Stimulated activated naive B cell treated with anti-CD40 and anti-IgM and Interleukin-4, amounts not matched to agents 10 μg/mL and 1 μg/mL and 100 μg/mL, for 72 hours (primary cell): Measurements from ENCODE around the gene ASXL1.
"Not testable (repeated sequence)": the region's sequence is repeated elsewhere in the genome, so short reads cannot be mapped to it uniquely, and the experiment has no call there.

Source experiments
- ATAC-seq, 2 donors: fragments of 150-1000 bp; cut with Tn5 transposase; replicated peaks; 2 replicates each; pipeline ENCODE4 v1.10.0; 2021; ENCODE audit warnings: moderate library complexity in 1 of 2
- DNase-seq: peaks from one replicate; pipeline ENCODE4 v3.0.0; 2021
- H3K27ac Mint-ChIP-seq: one replicate; pipeline ENCODE4 v1.8.0; 2022; ENCODE audit warnings: mild to moderate bottlenecking, mixed read lengths
- H3K27me3 Mint-ChIP-seq, 2 donors: one replicate each; pipeline ENCODE4 v1.8.0; 2022; ENCODE audit warnings: mixed read lengths in 2 of 2
- H3K36me3 Mint-ChIP-seq, 2 donors: one replicate each; pipeline ENCODE4 v1.8.0; 2022; ENCODE audit warnings: mixed read lengths in 2 of 2, mild to moderate bottlenecking in 1 of 2
- H3K4me1 Mint-ChIP-seq, 2 donors: one replicate each; pipeline ENCODE4 v1.8.0; 2022; ENCODE audit warnings: mixed read lengths in 2 of 2, mild to moderate bottlenecking in 1 of 2
- H3K4me3 Mint-ChIP-seq, 2 donors: one replicate each; pipeline ENCODE4 v1.8.0; 2022; ENCODE audit warnings: mild to moderate bottlenecking in 2 of 2, mixed read lengths in 2 of 2, moderate library complexity in 1 of 2
- H3K9me3 Mint-ChIP-seq, 2 donors: one replicate each; pipeline ENCODE4 v1.8.0; 2022; ENCODE audit warnings: mixed read lengths in 2 of 2, mild to moderate bottlenecking in 1 of 2

ASXL1 gene

GRCh38 chr20:32362901-32363364 is 4.8 kb downstream of the ASXL1 start:
- no peak for ATAC-seq
- H3K27me3 Mint-ChIP-seq: no peaks in the 10 kb centered on the region
- peak overlapping the region; percentile 9 to 26 for H3K4me3 Mint-ChIP-seq

GRCh38 chr20:32363492-32363891 is 5.4 kb downstream of the ASXL1 start:
- no peak for ATAC-seq
- Mint-ChIP-seq H3K27ac (peak overlapping the region; percentile 84), H3K4me1 (peaks cover 56 to 84% of the 10 kb centered on the region in 2 donors), H3K36me3 (peaks cover 11 to 30% of the 10 kb centered on the region in 2 donors), H3K4me3 (peak overlapping the region in 1 of 2 donors; percentile 26), H3K27me3 (no peaks in the 10 kb centered on the region), H3K9me3 (no peaks in the 10 kb centered on the region)
- no peak for DNase-seq

More at GRCh38 chr20:32362901-32363364, 4.8 kb downstream of the ASXL1 start:
- H3K9me3 Mint-ChIP-seq: no peaks in the 10 kb centered on the region
- peak overlapping the region; percentile 84 for H3K27ac Mint-ChIP-seq
- H3K36me3 Mint-ChIP-seq: peaks cover 11 to 30% of the 10 kb centered on the region in 2 donors
- H3K4me1 Mint-ChIP-seq: peaks cover 51 to 78% of the 10 kb centered on the region in 2 donors
- no peak for DNase-seq

- ATAC-seq (no peak), DNase-seq (no peak)
- H3K27me3 Mint-ChIP-seq: no peaks in the 10 kb centered on the region
- H3K4me1 Mint-ChIP-seq: peaks cover 56 to 85% of the 10 kb centered on the region in 2 donors
- H3K36me3 Mint-ChIP-seq: peaks cover 6 to 24% of the 10 kb centered on the region in 2 donors
- H3K4me3 Mint-ChIP-seq: no peak overlapping the region
- peak overlapping the region; percentile 39 for H3K27ac Mint-ChIP-seq
- no peaks in the 10 kb centered on the region for H3K9me3 Mint-ChIP-seq
Measured at GRCh38 chr20:32364554-32365208, 6.5 kb downstream of the ASXL1 start.

GRCh38 chr20:32365564-32365963 is 7.4 kb downstream of the ASXL1 start:
- ATAC-seq: no peak
- DNase-seq: no peak
- Mint-ChIP-seq H3K27ac (no peak overlapping the region), H3K4me3 (no peak overlapping the region), H3K4me1 (peaks cover 52 to 76% of the 10 kb centered on the region in 2 donors), H3K27me3 (no peaks in the 10 kb centered on the region), H3K9me3 (no peaks in the 10 kb centered on the region), H3K36me3 (peaks cover 6 to 22% of the 10 kb centered on the region in 2 donors)

- no peak for DNase-seq
- peak overlapping the region; percentile 65 for H3K27ac Mint-ChIP-seq
- peaks cover 5 to 21% of the 10 kb centered on the region in 2 donors for H3K36me3 Mint-ChIP-seq
- no peaks in the 10 kb centered on the region for H3K27me3 Mint-ChIP-seq
- H3K9me3 Mint-ChIP-seq: no peaks in the 10 kb centered on the region
- no peak overlapping the region for H3K4me3 Mint-ChIP-seq
- peaks cover 52 to 69% of the 10 kb centered on the region in 2 donors for H3K4me1 Mint-ChIP-seq
- ATAC-seq: peak; percentile 60 to 62
Measured at GRCh38 chr20:32366380-32366779, 8.2 kb downstream of the ASXL1 start.

GRCh38 chr20:32368323-32368722 is 10.2 kb downstream of the ASXL1 start:
- peaks cover 3 to 14% of the 10 kb centered on the region in 2 donors for H3K36me3 Mint-ChIP-seq

GRCh38 chr20:32368925-32369324 is 10.8 kb downstream of the ASXL1 start:
- no peaks in the 10 kb centered on the region for H3K27me3 Mint-ChIP-seq
- H3K4me1 Mint-ChIP-seq: peaks cover 34 to 43% of the 10 kb centered on the region in 2 donors
- ATAC-seq (peak; percentile 83 to 84), DNase-seq (peak; percentile 12)
- peaks cover 3 to 14% of the 10 kb centered on the region in 2 donors for H3K36me3 Mint-ChIP-seq
- H3K4me3 Mint-ChIP-seq: peak overlapping the region; percentile 9 to 53
- H3K27ac Mint-ChIP-seq: peak overlapping the region; percentile 20
- H3K9me3 Mint-ChIP-seq: no peaks in the 10 kb centered on the region

More at GRCh38 chr20:32368323-32368722, 10.2 kb downstream of the ASXL1 start:
- peaks cover 39 to 49% of the 10 kb centered on the region in 2 donors for H3K4me1 Mint-ChIP-seq
- H3K27me3 Mint-ChIP-seq: no peaks in the 10 kb centered on the region
- ATAC-seq (no peak), DNase-seq (no peak)
- no peak overlapping the region for H3K27ac Mint-ChIP-seq
- H3K9me3 Mint-ChIP-seq: no peaks in the 10 kb centered on the region
- no peak overlapping the region for H3K4me3 Mint-ChIP-seq

- no peak for ATAC-seq
- H3K9me3 Mint-ChIP-seq: no peaks in the 10 kb centered on the region
- no peak overlapping the region for H3K27ac Mint-ChIP-seq
Measured at GRCh38 chr20:32370897-32371296, 12.8 kb downstream of the ASXL1 start.

GRCh38 chr20:32378461-32378860 is 20.3 kb downstream of the ASXL1 start:
- peaks cover 16 to 27% of the 10 kb centered on the region in 2 donors for H3K36me3 Mint-ChIP-seq
- H3K4me1 Mint-ChIP-seq: peaks cover 3 to 4% of the 10 kb centered on the region in 2 donors
- no peak for ATAC-seq
- no peaks in the 10 kb centered on the region for H3K9me3 Mint-ChIP-seq
- DNase-seq: no peak
- no peak overlapping the region for H3K4me3 Mint-ChIP-seq
- no peak overlapping the region for H3K27ac Mint-ChIP-seq
- H3K27me3 Mint-ChIP-seq: no peaks in the 10 kb centered on the region

More at GRCh38 chr20:32370897-32371296, 12.8 kb downstream of the ASXL1 start:
- peaks cover 24 to 32% of the 10 kb centered on the region in 2 donors for H3K4me1 Mint-ChIP-seq
- H3K27me3 Mint-ChIP-seq: no peaks in the 10 kb centered on the region
- no peak for DNase-seq
- peaks cover 3 to 16% of the 10 kb centered on the region in 2 donors for H3K36me3 Mint-ChIP-seq
- no peak overlapping the region for H3K4me3 Mint-ChIP-seq

- peaks cover 11 to 19% of the 10 kb centered on the region in 2 donors for H3K4me1 Mint-ChIP-seq
- not testable (repeated sequence) for H3K27ac Mint-ChIP-seq, H3K4me3 Mint-ChIP-seq, DNase-seq, ATAC-seq, H3K9me3 Mint-ChIP-seq, H3K27me3 Mint-ChIP-seq
- H3K36me3 Mint-ChIP-seq: peaks cover 27 to 37% of the 10 kb centered on the region in 2 donors
Measured at GRCh38 chr20:32380037-32380436, 21.9 kb downstream of the ASXL1 start.

GRCh38 chr20:32380745-32381144 is 22.6 kb downstream of the ASXL1 start:
- Mint-ChIP-seq H3K9me3 (no peaks in the 10 kb centered on the region), H3K4me1 (peaks cover 12 to 26% of the 10 kb centered on the region in 2 donors), H3K4me3 (no peak overlapping the region), H3K36me3 (peaks cover 27 to 39% of the 10 kb centered on the region in 2 donors), H3K27me3 (no peaks in the 10 kb centered on the region), H3K27ac (peak overlapping the region; percentile 71)
- ATAC-seq (no peak), DNase-seq (no peak)

- Mint-ChIP-seq H3K9me3 (no peaks in the 10 kb centered on the region), H3K4me1 (peaks cover 19 to 39% of the 10 kb centered on the region in 2 donors), H3K36me3 (peaks cover 24 to 42% of the 10 kb centered on the region in 2 donors), H3K27me3 (no peaks in the 10 kb centered on the region), H3K27ac (no peak overlapping the region), H3K4me3 (no peak overlapping the region)
- ATAC-seq (no peak), DNase-seq (no peak)
Measured at GRCh38 chr20:32382102-32382950, 24.2 kb downstream of the ASXL1 start.

GRCh38 chr20:32383441-32383840 is 25.3 kb downstream of the ASXL1 start:
- Mint-ChIP-seq H3K36me3 (peaks cover 17 to 39% of the 10 kb centered on the region in 2 donors), H3K27ac (peak overlapping the region; percentile 65), H3K4me1 (peaks cover 19 to 44% of the 10 kb centered on the region in 2 donors)
- not testable (repeated sequence) for H3K9me3 Mint-ChIP-seq, DNase-seq, ATAC-seq, H3K4me3 Mint-ChIP-seq, H3K27me3 Mint-ChIP-seq

GRCh38 chr20:32385541-32385940 is 27.4 kb downstream of the ASXL1 start:
- DNase-seq (no peak), ATAC-seq (no peak)
- Mint-ChIP-seq H3K36me3 (peaks cover 22 to 40% of the 10 kb centered on the region in 2 donors), H3K27me3 (no peaks in the 10 kb centered on the region), H3K4me3 (no peak overlapping the region), H3K4me1 (peaks cover 21 to 49% of the 10 kb centered on the region in 2 donors), H3K27ac (no peak overlapping the region), H3K9me3 (no peaks in the 10 kb centered on the region)
